Vagina (tissue), 2 donors: ENCODE data around the gene MAN1C1.

Experiments
- CTCF ChIP-seq, 3 experiments: fragments of 450-650 bp in 2 of 3; fragments of 200-600 bp in 1 of 3; sonication (generic) in 1 of 3; IDR thresholded peaks; one replicate each; pipeline ENCODE4 v1.5.1; 2017 to 2019; ENCODE audit warnings: antibody characterized with exemption in 3 of 3, mild to moderate bottlenecking in 2 of 3, moderate library complexity in 2 of 3
- POLR2AphosphoS5 ChIP-seq, 2 donors: sonication (generic); formaldehyde crosslinking; IDR thresholded peaks; one replicate each; pipeline ENCODE4 v1.9.0; 2017; ENCODE audit warnings: antibody characterized with exemption in 2 of 2, mild to moderate bottlenecking in 2 of 2, low read depth in 1 of 2; ENCODE audit not compliant: insufficient read depth in 1 of 2

DNA sequence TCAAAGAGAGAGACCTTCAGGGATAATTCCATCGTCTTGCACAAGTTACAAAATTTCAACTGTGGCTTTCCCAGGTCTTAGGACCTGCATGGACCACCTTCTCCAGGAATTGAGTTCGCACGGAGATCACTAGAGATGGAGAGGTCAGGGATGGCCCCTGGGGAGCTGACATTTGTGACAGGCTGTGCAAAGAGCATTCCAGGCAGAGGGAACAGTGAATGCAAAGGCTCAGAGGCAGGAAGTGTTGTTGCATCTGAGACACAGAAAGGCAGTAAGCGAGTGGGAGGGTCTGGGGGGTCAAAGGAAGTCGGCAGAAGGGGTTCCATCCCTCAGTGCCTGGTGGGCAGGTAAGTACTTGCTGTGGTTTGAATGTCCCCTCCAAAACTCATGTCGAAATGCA is 173.9 kb downstream of the MAN1C1 start:
- no peak for TF ChIP-seq POLR2AphosphoS5 (IDR thresholded peaks at IDR 0.05; ENCODE audit: insufficient read depth in 1 of 2, low read depth in 1 of 2)
- no peak for TF ChIP-seq CTCF (IDR thresholded peaks at IDR 0.05)
